HG02840 (cell line): ENCODE data around the gene THAP8.
A peak's percentile ranks its signal among the peaks of the same experiment; 100 is the strongest.

ENCODE experiments used
- ATAC-seq: cut with Tn5 transposase; IDR thresholded peaks from one replicate; pipeline ENCODE4 v1.9.1; 2021; ENCODE audit warnings: mild to moderate bottlenecking, moderate library complexity, moderate number of reproducible peaks; ENCODE audit not compliant: unreplicated experiment, low FRiP score

Gene THAP8

DNA sequence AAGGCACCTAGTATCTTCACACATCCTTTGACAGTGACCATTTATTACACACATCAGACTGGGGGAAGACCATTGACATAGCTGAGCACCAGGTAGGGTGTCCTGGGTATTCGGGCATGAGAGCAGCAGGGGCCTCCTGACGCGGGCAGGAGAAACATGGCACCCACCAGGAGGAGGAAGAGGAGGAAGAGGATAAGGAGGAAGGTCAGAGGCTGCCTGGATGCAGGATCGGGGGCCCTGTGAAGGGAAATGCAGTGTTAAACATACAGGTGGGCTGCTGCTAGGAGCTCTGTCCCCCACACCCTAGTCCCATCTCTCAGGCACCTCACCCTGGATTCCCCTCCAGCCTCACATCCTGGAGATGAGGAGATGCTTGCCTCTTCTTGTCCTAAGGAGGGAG, 50.8 kb downstream of the THAP8 start:
- no peak for ATAC-seq

DNA sequence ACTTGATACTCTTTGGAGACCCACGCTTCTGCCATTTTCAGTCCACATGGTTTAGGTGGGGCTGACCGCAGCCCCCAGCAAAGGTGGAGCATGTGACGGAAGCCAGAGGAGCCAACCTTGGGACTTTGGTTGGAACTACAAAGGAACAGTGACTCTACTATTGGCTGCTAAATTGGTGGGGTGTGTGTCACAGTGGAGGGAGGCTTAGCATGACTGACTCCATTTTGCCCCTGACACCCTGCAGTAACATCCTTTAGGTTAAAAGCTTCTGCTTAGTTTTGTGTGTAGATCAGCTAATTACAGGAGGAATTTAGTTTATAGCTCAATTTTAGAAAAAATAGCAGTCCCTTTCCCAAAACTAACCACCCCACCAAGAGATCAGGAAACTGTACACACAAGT, 52.5 kb downstream of the THAP8 start:
- no peak for ATAC-seq

GRCh38 chr19:35996777-35997176, 57.3 kb downstream of the THAP8 start:
- no peak for ATAC-seq

DNA sequence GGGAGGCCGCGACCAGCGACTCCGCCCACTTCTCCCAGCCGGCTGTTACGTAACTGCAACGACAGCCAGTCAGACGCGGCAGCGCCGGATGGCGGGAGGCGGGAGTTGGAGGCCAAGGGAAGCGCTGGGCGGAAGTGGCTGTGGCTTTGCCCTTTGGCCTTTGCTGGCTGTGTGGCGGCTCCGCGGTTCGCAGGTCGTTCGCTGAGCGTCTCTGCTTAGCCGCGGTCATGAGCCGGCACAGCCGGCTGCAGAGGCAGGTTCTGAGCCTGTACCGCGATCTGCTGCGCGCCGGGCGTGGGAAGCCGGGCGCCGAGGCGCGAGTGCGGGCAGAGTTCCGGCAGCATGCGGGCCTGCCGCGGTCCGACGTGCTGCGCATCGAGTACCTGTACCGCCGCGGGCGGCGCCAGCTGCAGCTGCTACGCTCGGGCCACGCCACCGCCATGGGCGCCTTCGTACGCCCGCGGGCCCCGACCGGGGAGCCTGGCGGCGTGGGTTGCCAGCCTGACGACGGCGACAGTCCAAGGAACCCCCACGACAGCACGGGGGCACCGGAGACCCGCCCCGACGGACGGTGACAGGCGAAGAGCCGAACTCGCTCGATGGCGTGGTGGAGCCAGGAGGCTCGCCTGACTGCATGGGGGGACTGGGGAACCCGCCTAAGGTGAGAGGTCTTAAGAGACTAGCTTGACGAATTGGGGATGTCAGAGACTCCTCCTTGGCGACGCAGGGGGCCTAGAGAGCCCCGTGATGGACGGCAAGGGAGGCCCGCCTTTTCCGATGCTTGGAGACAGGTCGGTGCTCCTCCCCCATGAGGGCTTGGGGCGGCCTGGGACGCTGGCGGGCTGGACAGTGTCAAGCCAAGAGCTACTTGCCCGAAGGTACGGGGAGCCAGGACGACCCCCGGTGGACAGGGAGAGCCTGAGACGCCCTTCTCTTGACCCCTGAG, 58.8 kb downstream of the THAP8 start, which contains the start of gene SDHAF1:
Gene SDHAF1 (plus strand): TSS at position 141 of the 946 bp plus-strand sequence. CDS start 87 bp downstream, at position 228.
- ATAC-seq, result peak; percentile 76

- no peak for ATAC-seq
Observed at GRCh38 chr19:35993923-35994598, 60.0 kb downstream of the THAP8 start.

- ATAC-seq, result no peak
Observed at GRCh38 chr19:35992907-35993765, 60.9 kb downstream of the THAP8 start.

DNA sequence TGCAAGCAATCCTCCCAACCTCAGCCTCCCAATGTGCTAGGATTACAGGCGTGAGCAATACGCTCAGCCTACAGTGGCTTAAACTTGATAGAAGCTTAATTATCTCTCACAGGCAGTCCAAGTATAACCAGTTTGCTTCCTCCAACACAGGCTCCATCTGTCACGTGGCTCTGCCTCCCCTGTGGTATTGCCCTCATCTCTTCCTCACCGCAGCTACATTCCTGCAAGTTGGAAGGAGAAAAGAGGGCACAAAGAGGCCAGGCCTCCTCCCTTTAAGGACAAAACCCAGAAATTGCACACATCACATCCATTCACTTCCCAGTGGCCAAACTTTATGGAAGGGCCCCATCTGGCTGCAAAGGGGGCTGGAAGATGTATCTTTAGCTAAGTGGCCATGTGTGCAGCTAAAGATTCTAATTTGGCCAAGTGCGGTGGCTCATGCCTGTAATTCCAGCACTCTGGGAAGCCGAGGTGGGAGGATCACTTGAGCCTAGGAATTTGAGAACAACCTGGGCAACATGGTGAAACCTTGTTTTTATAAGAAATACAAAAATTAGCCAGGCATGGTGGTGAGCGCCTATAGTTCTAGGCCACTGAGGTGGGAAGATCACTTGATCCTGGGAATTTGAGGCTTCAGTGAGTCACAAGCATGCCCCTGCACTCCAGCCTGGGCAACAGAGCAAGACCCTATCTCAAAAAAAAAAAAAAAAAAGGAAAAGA, 62.2 kb downstream of the THAP8 start:
- no peak for ATAC-seq

- ATAC-seq, result no peak
Observed at GRCh38 chr19:35990771-35991730, 63.0 kb downstream of the THAP8 start.

DNA sequence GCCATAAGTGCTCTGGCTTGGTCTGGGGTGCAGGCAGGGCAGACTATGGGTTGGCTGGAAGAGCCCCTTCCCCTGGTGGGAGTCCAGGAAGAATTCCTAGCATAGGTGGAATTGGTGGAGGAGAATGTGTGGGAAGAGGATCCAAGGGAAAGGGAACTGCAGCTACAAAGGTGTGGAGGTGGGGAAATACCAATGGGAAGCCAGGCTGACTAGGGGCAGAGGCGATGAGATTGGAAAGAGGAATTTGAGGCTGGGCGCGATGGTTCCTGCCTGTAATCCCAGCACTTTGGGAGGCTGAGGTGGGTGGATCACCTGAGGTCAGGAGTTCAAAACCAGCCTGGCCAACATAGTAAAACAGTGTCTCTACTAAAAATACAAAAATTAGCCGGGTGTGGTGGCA, 63.9 kb downstream of the THAP8 start:
- no peak for ATAC-seq

- ATAC-seq, result no peak
Observed at GRCh38 chr19:35988824-35989223, 65.3 kb downstream of the THAP8 start.

GRCh38 chr19:35987571-35987896, 66.6 kb downstream of the THAP8 start:
- no peak for ATAC-seq

DNA sequence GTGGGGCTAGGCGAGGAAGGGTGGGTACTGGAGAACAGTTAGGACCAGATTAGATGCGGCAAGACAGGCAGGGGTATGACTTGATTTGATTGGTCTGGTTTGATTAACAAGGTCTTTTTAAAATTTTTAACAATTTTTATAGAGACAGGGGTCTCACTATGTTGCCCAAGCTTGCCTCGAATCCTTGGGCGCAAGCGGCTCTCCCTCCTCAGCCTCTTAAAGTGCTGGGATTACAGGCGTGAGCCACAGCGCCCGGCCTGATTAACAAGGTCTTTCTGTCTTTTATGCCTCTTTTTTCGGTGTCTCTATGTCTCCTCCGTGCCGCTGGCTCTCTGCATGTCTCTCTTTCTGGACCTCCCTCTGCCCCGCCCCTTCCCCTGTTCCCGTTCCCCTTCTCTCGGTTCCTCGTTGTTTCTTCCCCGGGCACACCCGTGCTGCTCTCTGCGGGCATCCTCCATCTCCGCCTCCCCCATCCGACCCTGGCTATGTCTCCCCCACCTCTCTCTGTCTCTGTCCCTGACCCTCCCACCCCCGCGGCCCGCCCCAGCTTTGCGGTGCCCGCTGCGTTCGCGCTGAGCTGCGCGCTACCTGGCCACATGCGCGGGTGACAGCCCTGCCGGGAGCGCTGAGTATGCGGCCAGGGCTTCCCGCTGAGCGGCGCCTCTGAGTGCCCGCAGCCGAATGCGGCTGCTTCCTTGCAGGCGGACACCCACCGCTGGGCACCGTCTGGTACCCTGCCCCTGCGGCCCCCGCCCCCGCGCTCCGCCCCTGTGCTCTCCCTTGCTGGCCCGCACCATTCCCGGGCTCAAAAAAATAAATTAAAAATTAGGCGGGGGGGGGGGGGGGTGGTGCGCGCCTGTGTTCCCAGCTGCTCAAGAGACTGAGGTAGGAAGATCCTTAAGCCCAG, 67.2 kb downstream of the THAP8 start:
- ATAC-seq, result no peak

DNA sequence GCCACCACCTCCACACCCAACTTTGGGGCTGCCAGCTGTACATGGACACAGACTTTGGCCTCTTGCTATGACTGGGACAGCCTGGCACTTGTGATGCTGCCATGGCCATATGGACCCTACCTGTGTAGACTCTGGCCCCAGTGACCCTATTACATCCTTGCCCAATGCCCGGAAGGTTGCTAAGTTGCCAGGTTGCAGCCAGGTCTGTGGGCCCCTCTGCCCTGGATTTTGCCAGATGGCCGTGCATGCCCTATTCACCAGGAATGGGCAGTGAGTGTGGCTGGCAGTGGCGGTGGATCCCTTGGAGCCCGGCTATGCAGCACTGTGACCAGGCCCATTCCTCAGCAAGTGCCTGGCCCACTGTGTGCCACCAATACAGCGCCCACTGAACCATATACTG, 68.0 kb downstream of the THAP8 start:
- no peak for ATAC-seq
